Sigmoid colon (tissue), 7 donors: ENCODE measurements around the gene GLI3. TPM values are rescaled to one million over a fixed set of nuclear protein-coding genes. Genes with fewer than 3 reads are reported as not detected.

Experiments used
- DNase-seq: peaks from one replicate; pipeline ENCODE4 v3.0.0-alpha.2; 2019
- H3K27ac ChIP-seq, 4 donors: fragments of 200-600 bp; sonication (generic); one replicate each; pipeline ENCODE4 v1.5.1; 2016 to 2019; ENCODE audit warnings: mild to moderate bottlenecking in 1 of 4
- H3K27me3 ChIP-seq, 3 donors: fragments of 200-600 bp; sonication (generic); one replicate each; pipeline ENCODE4 v1.5.1; 2019; ENCODE audit warnings: mild to moderate bottlenecking in 1 of 3
- H3K36me3 ChIP-seq, 4 donors: fragments of 200-600 bp; sonication (generic); one replicate each; pipeline ENCODE4 v1.5.1; 2016 to 2019
- H3K4me1 ChIP-seq, 4 donors: fragments of 200-600 bp; sonication (generic); one replicate each; pipeline ENCODE4 v1.5.1; 2017 to 2019
- H3K4me3 ChIP-seq, 4 donors: fragments of 200-600 bp; sonication (generic); one replicate each; pipeline ENCODE4 v1.5.1; 2017 to 2019; ENCODE audit warnings: mild to moderate bottlenecking in 2 of 4, moderate library complexity in 1 of 4
- H3K9me3 ChIP-seq, 4 donors: fragments of 200-600 bp in 3 of 4; sonication (generic) in 3 of 4; one replicate each; pipeline versions ENCODE4 v1.5.1 to v1.6.1; 2013 to 2019
- CTCF ChIP-seq, 4 experiments: fragments of 450-650 bp in 3 of 4; fragments of 200-600 bp in 1 of 4; IDR thresholded peaks; one replicate each; pipeline ENCODE4 v1.5.1; 2016 to 2019; ENCODE audit warnings: antibody characterized with exemption in 4 of 4, mild to moderate bottlenecking in 3 of 4, moderate library complexity in 2 of 4
- EP300 ChIP-seq, 4 donors: sonication (generic); formaldehyde crosslinking; IDR thresholded peaks; one replicate each; pipeline ENCODE4 v1.6.1; 2017; ENCODE audit warnings: antibody characterized with exemption in 4 of 4
- POLR2A ChIP-seq, 2 donors: fragments of 450-650 bp; IDR thresholded peaks; one replicate each; pipeline ENCODE4 v1.6.1; 2016; ENCODE audit warnings: antibody characterized with exemption in 2 of 2, mild to moderate bottlenecking in 2 of 2, moderate library complexity in 2 of 2
- POLR2AphosphoS5 ChIP-seq, 4 donors: sonication (generic); formaldehyde crosslinking; IDR thresholded peaks; one replicate each; pipeline ENCODE4 v1.6.1; 2017; ENCODE audit warnings: antibody characterized with exemption in 4 of 4
- WGBS, 2 donors: extraction: QIAGEN DNeasy Blood & Tissue Kit; methylation state at CpG; one replicate each; pipeline ENCODE4 v1.1.7; 2013; 5-methylcytosine and 5-hydroxymethylcytosine counted together
- intact Hi-C: fragments of 100-400 bp; cut with DNase I; formaldehyde crosslinking; loops from one replicate; pipeline ENCODE4 v1.15.1; 2023
- polyA plus RNA-seq, 3 donors: library from polyadenylated mRNA; stranded (reverse); fragments of 200-250 nt; gene quantifications; one replicate each; pipeline ENCODE4 v1.2.3, GENCODE V29; 2013
- total RNA-seq, 4 donors: library from RNA; depleted of rRNA; stranded (reverse); fragments of >200 nt; gene quantifications; one replicate each; pipeline ENCODE4 v1.1.0, GENCODE V29; 2016
- donor health status: healthy with polysubstance abuse.
- donor health status: Bipolar disorder and iron deficiency.
- donor health status: healthy.

The GLI3 gene
- total and polyA plus RNA-seq, 7 donors = 0.23 to 31.6 (median 17.2) TPM

GRCh38 chr7:42071372-42072261 lies 165.4 kb downstream of the GLI3 start:
- no peak for DNase-seq
- no peaks in the 10 kb centered on the region for H3K27me3 ChIP-seq
- peak in 2 of 4 donors; percentile 6 to 10 for TF ChIP-seq POLR2AphosphoS5 (IDR thresholded peaks at IDR 0.05)
- TF ChIP-seq POLR2A (IDR thresholded peaks at IDR 0.05) = no peak
- TF ChIP-seq CTCF (IDR thresholded peaks at IDR 0.05) = peak in 3 of 4 experiments; percentile 10 to 37 (median 15)
- peaks cover 0 to 9% (median 0%) of the 10 kb centered on the region in 4 donors for H3K36me3 ChIP-seq
- H3K4me3 ChIP-seq = no peak overlapping the region
- H3K9me3 ChIP-seq = no peaks in the 10 kb centered on the region
- 75 to 82% methylated on average over 8 of the region's 8 CpGs for WGBS, 2 donors
- intact Hi-C loops = no loop called here
- peaks cover 0 to 60% (median 37%) of the 10 kb centered on the region in 4 donors for H3K4me1 ChIP-seq
- peak overlapping the region in 3 of 4 donors; percentile 4 to 38 (median 35) for H3K27ac ChIP-seq

- 75 to 85% methylated on average over 2 of the region's 2 CpGs for whole genome bisulfite sequencing, 2 donors
- Histone ChIP-seq H3K27ac (no peak overlapping the region), H3K36me3 (peaks cover 0 to 9% (median 0%) of the 10 kb centered on the region in 4 donors), H3K4me3 (no peak overlapping the region), H3K9me3 (no peaks in the 10 kb centered on the region), H3K27me3 (no peaks in the 10 kb centered on the region), H3K4me1 (peaks cover 0 to 50% (median 25%) of the 10 kb centered on the region in 4 donors)
- intact Hi-C loops = no loop called here
- TF ChIP-seq CTCF (IDR thresholded peaks at IDR 0.05) (no peak), POLR2A (IDR thresholded peaks at IDR 0.05) (no peak), EP300 (IDR thresholded peaks at IDR 0.05) (no peak), POLR2AphosphoS5 (IDR thresholded peaks at IDR 0.05) (no peak)
- no peak for DNase-seq
These were observed 166.9 kb downstream of the GLI3 start for GRCh38 chr7:42070068-42070467.

- Histone ChIP-seq H3K36me3 (peaks cover 0 to 5% (median 0%) of the 10 kb centered on the region in 4 donors), H3K4me1 (peaks cover 0 to 49% (median 23%) of the 10 kb centered on the region in 4 donors), H3K27ac (no peak overlapping the region), H3K4me3 (no peak overlapping the region), H3K27me3 (no peaks in the 10 kb centered on the region), H3K9me3 (no peaks in the 10 kb centered on the region)
- intact Hi-C loops = no loop called here
- DNase-seq = no peak
- TF ChIP-seq EP300 (IDR thresholded peaks at IDR 0.05) = no peak
- TF ChIP-seq POLR2A (IDR thresholded peaks at IDR 0.05) = no peak
- TF ChIP-seq POLR2AphosphoS5 (IDR thresholded peaks at IDR 0.05) = no peak
- TF ChIP-seq CTCF (IDR thresholded peaks at IDR 0.05) = no peak
- 70 to 84% methylated on average over 1 of the region's 1 CpG for WGBS, 2 donors
These were observed 167.4 kb downstream of the GLI3 start for GRCh38 chr7:42069590-42069989.

- Histone ChIP-seq H3K36me3 (no peaks in the 10 kb centered on the region), H3K9me3 (no peaks in the 10 kb centered on the region), H3K27me3 (no peaks in the 10 kb centered on the region), H3K4me3 (no peak overlapping the region), H3K27ac (no peak overlapping the region), H3K4me1 (peaks cover 0 to 57% (median 25%) of the 10 kb centered on the region in 4 donors)
- no peak for DNase-seq
- no peak for TF ChIP-seq POLR2A (IDR thresholded peaks at IDR 0.05)
- TF ChIP-seq CTCF (IDR thresholded peaks at IDR 0.05) = no peak
- TF ChIP-seq EP300 (IDR thresholded peaks at IDR 0.05) = no peak
- no peak for TF ChIP-seq POLR2AphosphoS5 (IDR thresholded peaks at IDR 0.05)
- intact Hi-C loops = no loop called here
- 84% methylated on average over 11 of the region's 11 CpGs for WGBS, 2 donors
These were observed 168.3 kb downstream of the GLI3 start for GRCh38 chr7:42068554-42069280.
